GM12875 (cell line): ENCODE measurements around the gene PRSS21.
A peak's percentile ranks its signal among the peaks of the same experiment; 100 is the strongest.

Experiments
- H3K4me3 ChIP-seq: one replicate; pipeline ENCODE4 v1.5.1; 2011; ENCODE audit warnings: low read depth, low read length, control low read depth
- CTCF ChIP-seq: IDR thresholded peaks from 2 replicates; pipeline ENCODE4 v1.5.1; 2011; ENCODE audit warnings: low read depth, mild to moderate bottlenecking, control low read depth, inconsistent platforms, low read length, moderate library complexity, borderline replicate concordance; ENCODE audit not compliant: insufficient read depth

Gene PRSS21

GRCh38 chr16:2816751-2817339 is at the start of gene PRSS21:
Gene PRSS21, plus strand, starts transcription at chr16:2817237. Its CDS starts 32 bp downstream, at chr16:2817269.
- H3K4me3 ChIP-seq: no peak within 1 kb of the TSS

GRCh38 chr16:2767891-2768290 is 49.1 kb upstream of the PRSS21 start:
- H3K4me3 ChIP-seq: no peak overlapping the region
- TF ChIP-seq CTCF: no peak

More at GRCh38 chr16:2816751-2817339, at the start of gene PRSS21:
- TF ChIP-seq CTCF: peak; percentile 24; the same call in 1 of the 2 replicates

- TF ChIP-seq CTCF: no peak
- H3K4me3 ChIP-seq: no peak overlapping the region
Measured at GRCh38 chr16:2768403-2769089, 48.5 kb upstream of the PRSS21 start.

GRCh38 chr16:2769100-2769529 is 47.9 kb upstream of the PRSS21 start:
- no peak for TF ChIP-seq CTCF

GRCh38 chr16:2769675-2770056 is 47.4 kb upstream of the PRSS21 start:
- no peak for TF ChIP-seq CTCF
- H3K4me3 ChIP-seq: no peak overlapping the region

More at GRCh38 chr16:2769100-2769529, 47.9 kb upstream of the PRSS21 start:
- no peak overlapping the region for H3K4me3 ChIP-seq

GRCh38 chr16:2770057-2770951 is 46.7 kb upstream of the PRSS21 start:
- no peak overlapping the region for H3K4me3 ChIP-seq
- TF ChIP-seq CTCF: no peak
